A549 (cell line): Measurements from ENCODE around the gene MASTL.

ENCODE experiments used
- BHLHE40 ChIP-seq: IDR thresholded peaks from 2 replicates; pipeline ENCODE4 v1.6.1; 2012; ENCODE audit warnings: low read depth, low read length, inconsistent platforms
- CEBPB ChIP-seq, 2 experiments: fragments of >200 bp in 1 of 2; sonication (Bioruptor Twin) in 1 of 2; formaldehyde crosslinking in 1 of 2; IDR thresholded peaks; 2 replicates each; pipeline ENCODE4 v1.6.1; 2012 to 2016
- CTCF ChIP-seq: fragments of >200 bp; sonication (Bioruptor Twin); formaldehyde crosslinking; IDR thresholded peaks from 3 replicates; pipeline ENCODE4 v1.5.1; 2016
- EP300 ChIP-seq, 2 experiments: fragments of >200 bp; sonication (Bioruptor Twin); formaldehyde crosslinking; IDR thresholded peaks; 2 replicates in 1 of 2; 3 replicates in 1 of 2; pipeline ENCODE4 v1.6.1; 2016 to 2017
- ESRRA ChIP-seq: fragments of 150-350 bp; IDR thresholded peaks from 2 replicates; pipeline ENCODE4 v1.6.1; 2014; ENCODE audit warnings: mild to moderate bottlenecking, low read length, borderline replicate concordance
- HDAC2 ChIP-seq: fragments of 200-600 bp; sonication (generic); IDR thresholded peaks from 2 replicates; pipeline ENCODE4 v1.6.1; 2016
- JUN ChIP-seq, 2 experiments: fragments of >200 bp; sonication (Bioruptor Twin); formaldehyde crosslinking; IDR thresholded peaks; 2 replicates in 1 of 2; 3 replicates in 1 of 2; pipeline ENCODE4 v1.6.1; 2016 to 2017
- MAFK ChIP-seq: fragments of 450-650 bp; IDR thresholded peaks from 2 replicates; pipeline ENCODE4 v1.6.1; 2014; ENCODE audit not compliant: partially characterized antibody
- MAX ChIP-seq: IDR thresholded peaks from 2 replicates; pipeline ENCODE4 v1.6.1; 2012
- POLR2A ChIP-seq: IDR thresholded peaks from 2 replicates; pipeline ENCODE4 v1.6.1; 2012; ENCODE audit warnings: mild to moderate bottlenecking, low read length
- REST ChIP-seq: fragments of 200-600 bp; sonication (generic); IDR thresholded peaks from 2 replicates; pipeline ENCODE4 v1.6.1; 2016; ENCODE audit warnings: antibody characterized with exemption, mild to moderate bottlenecking, moderate library complexity
- RNF2 ChIP-seq: fragments of 200-600 bp; sonication (generic); IDR thresholded peaks from 2 replicates; pipeline ENCODE4 v1.6.1; 2016; ENCODE audit warnings: low read depth, mild to moderate bottlenecking, antibody characterized with exemption, moderate library complexity, borderline replicate concordance
- ZFP36 ChIP-seq: fragments of 450-650 bp; IDR thresholded peaks from 2 replicates; pipeline ENCODE4 v1.6.1; 2014; ENCODE audit warnings: borderline replicate concordance; ENCODE audit not compliant: partially characterized antibody

DNA sequence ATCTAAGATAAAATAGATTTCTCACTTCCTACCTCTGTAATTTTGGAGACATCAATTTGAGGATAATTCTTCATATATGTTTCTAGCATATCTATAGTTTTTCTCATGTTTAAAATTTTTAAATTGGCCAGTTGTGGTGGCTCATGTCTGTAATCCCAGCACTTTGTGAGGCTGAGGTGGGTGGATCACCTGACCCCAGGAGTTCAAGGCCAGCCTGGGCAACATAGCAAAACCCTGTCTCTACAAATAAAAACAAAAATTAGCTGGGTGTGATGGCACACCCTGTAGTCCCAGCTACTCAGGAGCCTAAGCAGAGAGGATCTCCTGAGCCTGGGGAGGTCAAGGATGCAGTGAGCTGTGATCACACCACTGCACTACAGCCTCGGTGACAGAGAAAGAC lies 80.6 kb downstream of the MASTL start:
- TF ChIP-seq RNF2 (no peak), ZFP36 (no peak), EP300 (IDR thresholded peaks at IDR 0.05) (no peak), MAX (no peak), JUN (IDR thresholded peaks at IDR 0.05) (no peak), CTCF (no peak), POLR2A (no peak), REST (no peak), ESRRA (no peak), BHLHE40 (no peak), CEBPB (IDR thresholded peaks at IDR 0.05) (no peak), HDAC2 (no peak), MAFK (no peak)
